PC-9 (cell line): Measurements from ENCODE around the gene TRIO.

ENCODE experiments used
- CTCF ChIP-seq: fragments of 200-600 bp; sonication (generic); conservative IDR thresholded peaks from 2 replicates; pipeline ENCODE4 v1.6.1; 2017; ENCODE audit warnings: mixed run types, antibody characterized with exemption, mild to moderate bottlenecking, moderate library complexity
- EZH2 ChIP-seq: fragments of 200-600 bp; sonication (generic); IDR thresholded peaks from 2 replicates; pipeline ENCODE4 v1.8.0; 2017; ENCODE audit warnings: antibody characterized with exemption, low read depth

GRCh38 chr5:14227513-14227912 is 84.4 kb downstream of the TRIO start:
- no peak for TF ChIP-seq EZH2
- no peak for TF ChIP-seq CTCF
